Tibial nerve (tissue), 3 donors: ENCODE measurements around the gene ZNF653.
"Not testable (repeated sequence)": the region's sequence is repeated elsewhere in the genome, so short reads cannot be mapped to it uniquely, and the experiment has no call there.

Experiments used
- POLR2A ChIP-seq, 2 donors: fragments of 450-650 bp; IDR thresholded peaks; one replicate each; pipeline ENCODE4 v1.6.1; 2017; ENCODE audit warnings: antibody characterized with exemption in 2 of 2, mild to moderate bottlenecking in 2 of 2, moderate library complexity in 2 of 2
- TF ChIP-seq, protein P1 (sequence below), 5 experiments: fragments of 200-600 bp in 3 of 5; fragments of 450-650 bp in 2 of 5; sonication (generic) in 3 of 5; IDR thresholded peaks; one replicate each; pipeline ENCODE4 v1.5.1; 2016 to 2019; ENCODE audit warnings: antibody characterized with exemption in 5 of 5, mild to moderate bottlenecking in 3 of 5, moderate library complexity in 2 of 5

DNA sequence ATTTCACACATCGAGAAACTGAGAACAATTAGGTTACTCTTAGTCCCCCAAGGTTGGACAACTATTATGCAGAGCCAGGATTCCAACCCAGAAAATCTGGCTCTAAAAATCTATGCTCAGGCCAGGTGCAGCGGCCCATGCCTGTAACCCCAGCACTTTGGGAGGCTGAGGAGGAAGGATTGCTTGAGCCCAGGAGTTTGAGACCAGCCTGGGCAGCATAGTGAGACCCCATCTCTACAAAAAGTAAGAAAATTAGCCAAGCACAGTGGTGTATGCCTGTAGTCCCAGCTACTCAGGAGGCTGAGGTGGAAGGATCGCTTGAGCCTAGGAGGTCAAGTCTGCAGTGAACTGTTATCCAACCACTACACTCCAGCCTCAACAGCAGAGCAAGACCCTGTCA lies 72.1 kb downstream of the ZNF653 start:
- TF ChIP-seq, protein P1, sequence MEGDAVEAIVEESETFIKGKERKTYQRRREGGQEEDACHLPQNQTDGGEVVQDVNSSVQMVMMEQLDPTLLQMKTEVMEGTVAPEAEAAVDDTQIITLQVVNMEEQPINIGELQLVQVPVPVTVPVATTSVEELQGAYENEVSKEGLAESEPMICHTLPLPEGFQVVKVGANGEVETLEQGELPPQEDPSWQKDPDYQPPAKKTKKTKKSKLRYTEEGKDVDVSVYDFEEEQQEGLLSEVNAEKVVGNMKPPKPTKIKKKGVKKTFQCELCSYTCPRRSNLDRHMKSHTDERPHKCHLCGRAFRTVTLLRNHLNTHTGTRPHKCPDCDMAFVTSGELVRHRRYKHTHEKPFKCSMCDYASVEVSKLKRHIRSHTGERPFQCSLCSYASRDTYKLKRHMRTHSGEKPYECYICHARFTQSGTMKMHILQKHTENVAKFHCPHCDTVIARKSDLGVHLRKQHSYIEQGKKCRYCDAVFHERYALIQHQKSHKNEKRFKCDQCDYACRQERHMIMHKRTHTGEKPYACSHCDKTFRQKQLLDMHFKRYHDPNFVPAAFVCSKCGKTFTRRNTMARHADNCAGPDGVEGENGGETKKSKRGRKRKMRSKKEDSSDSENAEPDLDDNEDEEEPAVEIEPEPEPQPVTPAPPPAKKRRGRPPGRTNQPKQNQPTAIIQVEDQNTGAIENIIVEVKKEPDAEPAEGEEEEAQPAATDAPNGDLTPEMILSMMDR (IDR thresholded peaks at IDR 0.05) = not testable (repeated sequence)
- not testable (repeated sequence) for TF ChIP-seq POLR2A (IDR thresholded peaks at IDR 0.05)
